ENCODE results near the gene DNER. TPM values are rescaled to one million over a fixed set of nuclear protein-coding genes. Genes with fewer than 3 reads are reported as not detected.

Gene DNER
- total RNA-seq, 1 donor from 2014 or later: not detected

DNA sequence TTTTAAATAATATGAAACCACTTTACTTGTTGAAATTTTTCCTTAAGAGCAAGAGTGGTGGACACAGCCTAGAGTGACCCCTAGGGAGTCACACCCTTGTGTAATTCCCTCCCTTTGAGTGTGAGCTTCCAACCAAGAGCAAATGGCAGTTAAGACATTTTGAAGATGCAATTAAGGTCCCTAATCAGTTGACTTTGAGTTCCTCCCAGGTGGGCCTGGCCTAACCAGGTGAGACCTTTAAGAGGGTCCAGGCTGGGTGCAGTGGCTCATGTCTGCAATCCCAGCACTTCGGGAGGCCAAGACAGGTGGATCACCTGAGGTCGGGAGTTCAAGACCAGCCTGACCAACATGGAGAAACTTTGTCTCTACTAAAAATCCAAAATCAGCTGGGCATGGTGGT, 299.7 kb downstream of the DNER start:
- H3K27ac Mint-ChIP-seq (ENCODE audit: unreplicated experiment): no peak overlapping the region
- DNase-seq (ENCODE audit: low spot score): no peak
- peaks cover 17% of the 10 kb centered on the region for H3K4me1 Mint-ChIP-seq (ENCODE audit: low read depth)
- TF ChIP-seq, protein P1, sequence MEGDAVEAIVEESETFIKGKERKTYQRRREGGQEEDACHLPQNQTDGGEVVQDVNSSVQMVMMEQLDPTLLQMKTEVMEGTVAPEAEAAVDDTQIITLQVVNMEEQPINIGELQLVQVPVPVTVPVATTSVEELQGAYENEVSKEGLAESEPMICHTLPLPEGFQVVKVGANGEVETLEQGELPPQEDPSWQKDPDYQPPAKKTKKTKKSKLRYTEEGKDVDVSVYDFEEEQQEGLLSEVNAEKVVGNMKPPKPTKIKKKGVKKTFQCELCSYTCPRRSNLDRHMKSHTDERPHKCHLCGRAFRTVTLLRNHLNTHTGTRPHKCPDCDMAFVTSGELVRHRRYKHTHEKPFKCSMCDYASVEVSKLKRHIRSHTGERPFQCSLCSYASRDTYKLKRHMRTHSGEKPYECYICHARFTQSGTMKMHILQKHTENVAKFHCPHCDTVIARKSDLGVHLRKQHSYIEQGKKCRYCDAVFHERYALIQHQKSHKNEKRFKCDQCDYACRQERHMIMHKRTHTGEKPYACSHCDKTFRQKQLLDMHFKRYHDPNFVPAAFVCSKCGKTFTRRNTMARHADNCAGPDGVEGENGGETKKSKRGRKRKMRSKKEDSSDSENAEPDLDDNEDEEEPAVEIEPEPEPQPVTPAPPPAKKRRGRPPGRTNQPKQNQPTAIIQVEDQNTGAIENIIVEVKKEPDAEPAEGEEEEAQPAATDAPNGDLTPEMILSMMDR (IDR thresholded peaks at IDR 0.05): no peak
- H3K27me3 Mint-ChIP-seq (ENCODE audit: low read depth): no peaks in the 10 kb centered on the region
- no peaks in the 10 kb centered on the region for H3K9me3 Mint-ChIP-seq (ENCODE audit: low read depth)
- H3K4me3 Mint-ChIP-seq (ENCODE audit: unreplicated experiment): no peak overlapping the region
- no peaks in the 10 kb centered on the region for H3K36me3 Mint-ChIP-seq (ENCODE audit: low read depth)

DNA sequence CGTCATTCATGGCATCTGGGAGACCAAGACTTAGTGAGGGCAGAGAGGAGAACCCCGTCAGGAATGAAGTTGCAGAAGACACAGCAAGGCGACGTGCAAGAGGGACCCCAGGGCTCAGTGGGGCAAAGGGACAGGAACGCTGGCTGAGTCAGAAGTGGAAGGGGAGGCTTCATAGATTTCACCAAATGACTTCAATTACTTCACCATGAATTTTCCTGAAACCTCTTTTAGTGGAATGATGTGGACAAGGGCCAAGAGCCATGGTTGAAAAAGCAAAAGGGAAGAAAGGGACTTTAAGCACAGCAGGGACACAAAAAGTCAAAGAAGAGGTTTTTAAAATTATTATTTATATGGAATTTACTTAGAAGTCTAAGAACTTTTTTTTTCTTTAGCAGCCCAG, 301.7 kb downstream of the DNER start:
- Mint-ChIP-seq H3K36me3 (ENCODE audit: low read depth) (no peaks in the 10 kb centered on the region), H3K27ac (ENCODE audit: unreplicated experiment) (no peak overlapping the region), H3K4me1 (ENCODE audit: low read depth) (peaks cover 34% of the 10 kb centered on the region), H3K4me3 (ENCODE audit: unreplicated experiment) (no peak overlapping the region), H3K27me3 (ENCODE audit: low read depth) (no peaks in the 10 kb centered on the region), H3K9me3 (ENCODE audit: low read depth) (no peaks in the 10 kb centered on the region)
- TF ChIP-seq, protein P1 (IDR thresholded peaks at IDR 0.05): no peak
- no peak for DNase-seq (ENCODE audit: low spot score)

DNA sequence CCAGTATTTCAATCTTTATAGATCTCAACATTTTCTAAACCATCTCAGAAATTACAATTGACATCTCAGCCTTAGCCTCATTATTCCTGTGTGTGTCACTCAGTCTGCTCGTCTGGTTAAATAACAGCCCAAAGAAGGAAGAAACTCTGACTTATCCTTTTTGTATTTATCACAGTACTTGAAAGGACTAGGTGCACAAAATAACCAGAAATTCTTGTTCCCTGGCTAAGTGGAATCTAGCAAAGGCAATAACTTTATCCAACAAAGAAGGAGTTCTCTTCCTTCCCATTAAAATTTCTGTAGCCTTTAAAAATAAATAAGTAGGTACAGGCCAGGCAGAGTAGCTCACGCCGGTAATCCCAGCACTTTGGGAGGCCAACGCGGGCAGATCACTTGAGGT, 303.4 kb downstream of the DNER start:
- Mint-ChIP-seq H3K4me1 (ENCODE audit: low read depth) (peaks cover 45% of the 10 kb centered on the region), H3K36me3 (ENCODE audit: low read depth) (no peaks in the 10 kb centered on the region), H3K9me3 (ENCODE audit: low read depth) (no peaks in the 10 kb centered on the region), H3K27ac (ENCODE audit: unreplicated experiment) (no peak overlapping the region), H3K4me3 (ENCODE audit: unreplicated experiment) (no peak overlapping the region), H3K27me3 (ENCODE audit: low read depth) (no peaks in the 10 kb centered on the region)
- TF ChIP-seq, protein P1 (IDR thresholded peaks at IDR 0.05): no peak
- no peak for DNase-seq (ENCODE audit: low spot score)

DNA sequence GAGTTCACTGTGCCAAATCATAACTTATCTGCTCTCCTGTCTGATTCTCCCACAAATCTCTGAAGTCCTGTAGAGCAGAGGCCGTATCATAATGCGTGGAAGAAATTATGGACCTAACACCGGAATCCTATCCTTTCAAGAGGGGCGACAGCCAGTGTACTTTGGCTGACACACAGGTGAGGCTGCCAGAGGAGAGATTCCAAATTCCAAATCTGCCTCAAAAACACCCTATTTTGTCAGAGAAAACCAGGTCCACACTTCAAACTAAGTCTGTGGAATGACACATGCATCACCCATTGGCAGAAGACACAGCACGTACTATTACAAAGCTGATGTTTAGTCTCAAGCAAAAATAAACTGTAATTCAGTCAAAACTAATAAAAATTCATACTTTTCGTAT, 304.1 kb downstream of the DNER start:
- Mint-ChIP-seq H3K27me3 (ENCODE audit: low read depth) (no peaks in the 10 kb centered on the region), H3K36me3 (ENCODE audit: low read depth) (no peaks in the 10 kb centered on the region), H3K9me3 (ENCODE audit: low read depth) (no peaks in the 10 kb centered on the region), H3K4me3 (ENCODE audit: unreplicated experiment) (no peak overlapping the region), H3K27ac (ENCODE audit: unreplicated experiment) (no peak overlapping the region), H3K4me1 (ENCODE audit: low read depth) (peaks cover 45% of the 10 kb centered on the region)
- TF ChIP-seq, protein P1 (IDR thresholded peaks at IDR 0.05): no peak
- DNase-seq (ENCODE audit: low spot score): no peak

DNA sequence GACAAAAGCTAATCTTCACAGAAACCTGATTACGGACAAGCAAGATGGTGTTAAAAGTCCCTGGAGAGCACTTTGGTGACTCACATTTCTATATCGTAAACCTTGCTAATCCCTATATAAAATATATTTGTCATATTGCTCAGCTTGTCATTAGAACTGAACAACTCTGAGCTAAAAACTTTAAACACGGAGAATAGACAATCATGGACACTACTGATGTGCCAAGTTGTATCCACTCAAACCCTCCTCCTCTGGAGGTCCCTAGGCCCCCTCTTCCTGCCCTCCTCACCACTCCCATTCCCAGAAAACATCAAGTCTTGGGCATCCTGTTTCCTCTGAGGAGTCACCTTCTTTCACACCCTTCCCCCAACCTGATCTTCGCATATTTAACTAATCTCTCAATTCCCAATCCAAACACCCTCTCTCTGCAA, 304.6 kb downstream of the DNER start:
- Mint-ChIP-seq H3K36me3 (ENCODE audit: low read depth) (no peaks in the 10 kb centered on the region), H3K4me3 (ENCODE audit: unreplicated experiment) (no peak overlapping the region), H3K27me3 (ENCODE audit: low read depth) (no peaks in the 10 kb centered on the region), H3K4me1 (ENCODE audit: low read depth) (peaks cover 45% of the 10 kb centered on the region), H3K9me3 (ENCODE audit: low read depth) (no peaks in the 10 kb centered on the region), H3K27ac (ENCODE audit: unreplicated experiment) (no peak overlapping the region)
- no peak for DNase-seq (ENCODE audit: low spot score)
- TF ChIP-seq, protein P1 (IDR thresholded peaks at IDR 0.05): no peak
